NOMO-1 treated with dmso at 0.1 percent for 144 hours (cell line): Measurements from ENCODE around the gene ERICH4.
A peak's percentile ranks its signal among the peaks of the same experiment; 100 is the strongest.
"Not testable (repeated sequence)": the region's sequence is repeated elsewhere in the genome, so short reads cannot be mapped to it uniquely, and the experiment has no call there.

Experiments
- DNase-seq: peaks from one replicate; lab custom pipeline; 2025; ENCODE audit not compliant: unreplicated experiment; lab: John Stamatoyannopoulos, UW

Gene ERICH4

DNA sequence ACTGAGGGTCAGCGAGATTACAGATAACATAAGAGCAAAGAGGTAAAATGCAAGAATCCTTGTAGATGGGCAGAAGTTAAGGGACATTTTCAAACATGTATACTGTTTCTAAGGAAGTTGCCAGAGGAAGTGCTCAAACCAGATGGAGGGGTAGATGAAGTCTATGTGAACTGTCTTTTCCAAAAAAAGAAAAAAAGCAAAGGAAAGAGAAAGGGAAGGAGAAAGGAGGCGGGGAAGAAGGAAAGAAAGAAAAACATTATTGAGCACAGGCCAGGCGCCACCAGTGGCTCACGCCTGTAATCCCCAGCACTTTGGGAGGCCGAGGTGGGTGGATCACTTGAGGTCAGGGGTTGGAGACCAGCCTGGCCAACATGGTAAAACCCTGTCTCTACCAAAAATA lies 8.5 kb upstream of the ERICH4 start:
- DNase-seq = no peak

DNA sequence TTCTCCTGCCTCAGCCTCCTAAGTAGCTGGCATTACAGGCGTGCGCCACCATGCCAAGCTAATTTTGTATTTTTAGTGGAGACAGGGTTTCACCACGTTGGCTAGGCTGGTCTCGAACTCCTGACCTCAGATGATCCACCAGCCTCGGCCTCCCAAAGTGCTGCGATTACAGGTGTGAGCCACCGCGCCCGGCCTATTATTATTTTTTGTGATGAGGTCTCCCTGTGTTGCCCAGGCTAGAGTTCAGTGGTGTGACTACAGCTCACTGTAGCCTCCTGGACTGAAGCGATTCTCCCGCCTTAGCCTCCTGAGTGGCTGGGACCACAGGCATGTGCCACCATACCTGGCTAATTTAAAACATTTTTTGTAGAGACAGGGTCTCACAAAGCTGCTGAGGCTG lies 7.6 kb upstream of the ERICH4 start:
- DNase-seq = not testable (repeated sequence)

DNA sequence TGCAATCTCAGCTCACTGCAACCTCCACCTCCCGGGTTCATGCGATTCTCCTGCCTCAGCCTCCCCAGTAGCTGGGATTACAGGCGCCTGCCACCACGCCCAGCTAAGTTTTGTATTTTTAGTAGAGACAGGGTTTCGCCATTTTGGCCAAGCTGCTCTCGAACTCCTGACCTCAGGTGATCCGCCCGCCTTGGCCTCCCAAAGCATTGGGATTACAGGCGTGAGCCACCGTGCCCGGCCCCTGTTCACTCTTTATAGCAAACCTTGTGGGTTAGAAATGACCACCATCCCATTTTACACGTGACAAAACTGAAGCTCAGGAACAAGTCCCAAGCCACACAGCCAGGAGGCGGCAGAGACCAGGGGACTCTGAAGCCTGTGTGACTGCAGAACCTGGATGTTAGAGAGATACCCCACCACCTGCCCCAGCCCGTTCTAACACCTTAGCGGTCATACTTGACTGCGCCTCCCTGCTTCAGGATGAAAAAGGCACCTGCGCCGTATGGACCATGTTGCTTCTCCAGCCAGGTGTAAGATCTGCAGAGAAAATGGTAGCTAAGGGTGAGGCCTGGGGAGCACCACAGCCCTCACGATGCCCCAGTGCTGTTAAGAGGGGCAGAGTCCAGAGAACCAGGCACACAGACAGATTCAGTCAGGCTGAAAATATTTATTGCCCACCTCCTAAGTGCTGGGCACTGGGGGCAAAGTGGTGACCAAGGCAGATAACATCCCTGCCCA lies 6.9 kb upstream of the ERICH4 start:
- DNase-seq = no peak

DNA sequence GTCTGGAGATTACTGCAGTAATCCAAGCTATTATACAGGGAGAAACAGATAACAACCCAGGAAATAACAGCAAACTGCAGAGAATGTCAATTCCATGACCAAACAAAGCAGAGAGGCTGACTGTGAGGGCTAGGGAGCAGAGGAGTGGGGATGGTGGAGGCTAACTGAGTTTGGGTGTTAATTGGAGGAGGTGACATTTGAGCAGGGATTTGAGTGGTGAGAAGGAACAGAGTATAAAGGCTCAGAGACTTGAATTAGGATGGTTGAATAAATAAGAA lies 6.3 kb upstream of the ERICH4 start:
- DNase-seq = no peak

DNA sequence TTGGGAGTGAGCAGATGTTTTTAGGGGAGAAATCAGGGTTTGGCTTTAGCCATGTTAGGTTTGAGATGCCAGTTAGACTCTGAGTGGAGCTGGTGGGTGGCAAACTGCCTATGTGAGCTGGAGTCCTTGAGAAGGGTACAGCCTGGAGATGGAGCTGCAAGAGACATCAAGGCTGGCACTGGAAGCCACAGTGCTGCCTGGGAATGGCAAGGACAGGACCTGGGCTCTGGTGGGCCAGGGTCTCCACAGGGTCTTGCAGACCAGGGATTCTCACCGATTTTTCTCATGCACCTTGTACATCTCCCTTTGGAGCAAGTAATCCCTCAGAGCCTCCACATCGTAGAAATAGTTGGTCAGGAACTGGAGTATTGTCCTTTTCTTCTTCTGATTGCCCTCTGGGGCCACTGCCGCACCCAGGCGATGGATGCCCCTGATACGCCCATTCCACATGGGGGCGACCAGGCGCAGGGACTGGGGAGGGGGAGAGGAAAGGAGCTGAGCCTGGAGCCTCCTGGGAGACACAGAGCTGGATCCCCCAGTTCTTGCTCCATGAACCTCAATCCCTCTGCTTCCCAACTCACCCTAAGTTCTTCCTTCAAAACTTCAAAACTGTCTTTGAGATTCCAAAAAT lies 4.9 kb upstream of the ERICH4 start:
- DNase-seq = no peak

DNA sequence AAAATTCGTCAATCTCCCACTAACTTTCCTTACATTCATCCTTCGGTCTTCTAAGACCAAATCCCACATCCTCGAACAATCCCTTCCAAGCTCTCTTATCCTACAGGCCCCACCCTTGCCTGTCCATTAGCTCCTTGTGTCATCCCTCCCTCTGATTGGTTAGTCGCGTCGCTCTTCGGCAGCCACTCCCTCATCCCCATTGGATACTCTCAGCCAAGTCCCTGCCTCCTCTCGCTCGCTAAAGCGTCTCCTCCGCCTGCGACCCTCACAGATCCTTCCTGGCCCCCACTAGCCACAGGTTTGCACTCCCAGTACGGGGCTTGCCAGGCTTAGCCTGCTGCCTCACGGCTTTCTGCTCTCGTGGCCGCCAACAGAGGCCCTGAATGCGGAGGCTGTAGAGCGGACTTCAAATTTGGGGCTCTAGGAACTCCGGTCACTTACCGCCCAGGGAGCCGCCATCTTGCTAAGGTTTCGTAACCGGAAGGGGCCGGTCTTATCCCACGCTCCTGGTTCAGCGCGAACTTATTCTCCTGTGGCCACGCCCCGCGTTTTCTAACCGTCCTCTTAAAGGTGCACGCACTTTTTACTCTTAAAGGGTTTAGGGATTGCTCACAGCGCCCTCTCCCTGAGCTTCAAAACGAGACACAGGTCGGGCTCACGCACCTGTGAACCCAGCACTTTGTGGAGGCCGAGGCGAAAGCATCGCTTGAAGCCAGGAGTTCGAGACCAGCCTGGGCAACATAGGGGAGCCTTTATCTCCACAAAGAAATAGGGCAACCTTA lies 3.3 kb upstream of the ERICH4 start, which contains the start of gene DMAC2:
TSS of gene DMAC2 (minus strand) at position 472 of the 782 bp plus-strand sequence. CDS start at position 459, 13 bp downstream.
- peak; percentile 96 for DNase-seq

DNA sequence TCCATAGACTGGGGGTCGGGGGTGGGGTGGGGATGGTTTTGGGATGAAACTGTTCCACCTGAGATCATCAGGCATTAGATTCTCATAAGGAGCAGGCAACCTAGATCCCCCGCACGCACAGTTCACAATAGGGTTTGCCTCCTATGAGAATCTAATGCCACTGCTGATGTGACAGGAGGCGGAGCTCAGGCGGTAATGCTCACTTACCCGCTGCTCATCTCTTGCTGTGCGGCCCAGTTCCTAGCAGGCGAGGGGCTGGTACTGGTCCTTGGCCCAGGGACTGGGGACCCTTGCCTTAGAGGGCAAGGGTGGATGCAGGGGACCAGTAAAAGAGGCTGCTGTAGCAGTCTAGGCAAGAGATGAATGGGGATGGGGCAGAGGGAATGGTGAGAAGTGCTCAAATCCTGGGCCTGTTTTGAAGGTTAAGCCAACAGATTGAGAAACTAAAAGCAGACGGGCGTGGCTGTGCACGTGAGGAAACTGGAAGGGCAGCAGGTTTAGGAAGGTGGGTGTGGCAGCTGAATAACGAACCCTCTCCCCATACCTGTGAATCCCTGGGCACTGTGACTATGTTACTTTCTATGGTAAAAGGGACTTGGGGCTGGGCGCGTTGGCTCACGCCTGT lies 1.5 kb upstream of the ERICH4 start:
- no peak for DNase-seq

DNA sequence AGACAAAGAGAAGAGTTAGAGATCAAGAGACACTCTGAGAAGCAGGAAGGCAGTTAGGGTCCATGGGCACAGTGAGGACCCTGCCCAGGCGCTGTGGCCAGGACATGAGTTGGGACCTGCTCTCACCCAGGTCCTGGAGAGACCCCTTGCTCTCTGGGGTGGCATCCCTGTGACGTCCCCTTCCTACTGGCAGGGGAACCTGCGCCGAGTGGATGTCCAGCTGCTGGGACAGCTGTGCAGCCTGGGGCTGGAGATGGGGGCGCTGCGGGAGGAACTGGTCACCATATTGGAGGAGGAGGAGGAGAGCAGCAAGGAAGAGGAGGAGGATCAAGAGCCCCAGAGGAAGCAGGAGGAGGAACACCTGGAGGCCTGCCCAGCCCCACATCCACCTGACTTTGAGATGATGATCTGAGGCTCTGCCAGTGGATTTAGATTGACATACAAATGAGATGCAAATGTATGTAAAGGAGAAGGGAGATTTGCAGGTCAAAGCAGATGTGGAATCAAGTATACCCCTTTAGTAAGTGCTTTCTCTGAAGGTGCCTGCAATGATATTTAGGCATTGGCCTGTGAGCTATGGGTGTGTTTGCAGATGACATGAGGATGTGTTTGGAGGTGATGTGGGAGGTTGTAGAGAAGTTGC lies 978 bp downstream of the ERICH4 start:
- DNase-seq = no peak

DNA sequence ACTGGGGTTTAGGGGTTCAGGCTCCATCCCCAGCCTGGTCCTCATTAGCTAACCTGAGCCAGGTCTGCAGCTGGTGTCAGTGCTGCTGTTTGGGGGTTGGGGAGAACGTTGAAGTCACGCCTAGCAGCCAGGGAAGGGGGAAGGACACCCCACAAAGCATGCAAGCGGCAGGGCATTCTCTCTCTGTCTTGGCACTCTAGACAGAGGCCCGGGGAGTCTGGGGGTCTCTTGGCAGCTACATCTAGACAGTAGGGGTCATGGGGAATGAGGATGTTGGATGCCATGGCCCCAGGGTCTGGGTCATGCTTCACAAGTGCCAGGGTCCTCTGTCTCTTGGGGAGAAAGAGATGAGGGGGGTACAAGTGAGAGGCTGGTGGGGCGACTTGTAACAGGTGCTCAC lies 2.6 kb downstream of the ERICH4 start:
- DNase-seq = no peak

DNA sequence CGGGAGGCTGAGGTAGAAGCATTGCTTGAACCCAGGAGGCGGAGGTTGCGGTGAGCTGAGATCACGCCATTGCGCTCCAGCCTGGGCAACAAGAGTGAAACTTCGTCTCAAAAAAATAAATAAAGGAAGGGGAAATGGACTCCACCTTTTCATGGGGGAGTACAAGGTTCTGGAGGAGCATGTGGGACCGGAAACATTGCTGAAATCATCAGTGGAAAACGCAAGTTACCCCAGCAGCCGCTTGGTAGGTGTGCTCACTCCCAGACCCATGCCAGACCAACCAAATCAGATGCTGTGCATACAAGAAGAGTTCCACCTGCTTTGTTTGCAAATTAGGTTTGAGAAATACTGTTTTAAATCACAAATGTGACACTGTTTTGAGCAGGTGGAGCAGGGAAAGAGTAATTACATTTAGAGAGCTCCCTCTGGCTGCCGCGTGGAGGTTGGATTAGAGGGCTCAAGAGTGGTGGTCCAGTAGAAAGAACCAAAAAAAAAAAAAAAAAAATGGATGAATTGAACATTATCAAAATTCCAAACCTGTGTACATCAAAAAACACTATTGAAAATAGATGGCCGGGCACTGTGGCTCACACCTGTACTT lies 4.9 kb downstream of the ERICH4 start:
- DNase-seq = no peak

DNA sequence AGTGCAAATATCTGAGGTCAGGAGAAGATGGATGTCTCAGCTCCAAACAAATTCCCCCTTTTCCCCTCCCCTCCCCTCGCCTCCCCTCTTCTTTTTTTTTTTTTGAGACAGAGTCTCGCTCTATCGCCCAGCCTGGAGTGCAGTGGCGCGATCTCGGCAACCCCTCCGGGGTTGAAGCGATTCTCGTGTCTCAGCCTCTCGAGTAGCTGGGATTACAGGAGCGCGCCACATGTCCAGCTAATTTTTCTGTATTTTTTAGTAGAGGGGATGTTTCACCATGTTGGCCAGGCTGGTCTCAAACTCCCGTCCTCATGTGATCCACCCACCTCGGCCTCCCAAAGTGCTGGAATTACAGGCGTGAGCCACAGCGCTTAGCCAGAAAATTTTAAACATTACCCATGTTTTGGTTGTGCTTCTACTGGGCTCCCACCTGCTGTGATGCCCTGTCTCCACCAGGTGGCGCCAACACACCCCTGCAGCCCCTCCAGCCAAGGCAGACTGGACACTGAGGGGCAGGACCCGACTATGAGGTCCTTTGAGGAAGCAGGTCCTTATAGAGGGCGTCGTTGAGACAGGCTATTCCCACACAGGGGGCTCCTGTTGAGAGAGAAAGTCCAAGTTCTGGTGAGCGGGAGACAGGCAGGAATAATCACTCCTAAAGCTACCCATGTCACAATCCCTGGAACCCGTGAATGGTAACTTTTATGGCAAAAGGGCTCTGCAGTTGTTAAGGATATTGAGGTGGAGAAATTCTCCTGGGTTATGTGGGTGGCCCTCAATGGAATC lies 6.3 kb downstream of the ERICH4 start:
- peak; percentile 58 for DNase-seq

DNA sequence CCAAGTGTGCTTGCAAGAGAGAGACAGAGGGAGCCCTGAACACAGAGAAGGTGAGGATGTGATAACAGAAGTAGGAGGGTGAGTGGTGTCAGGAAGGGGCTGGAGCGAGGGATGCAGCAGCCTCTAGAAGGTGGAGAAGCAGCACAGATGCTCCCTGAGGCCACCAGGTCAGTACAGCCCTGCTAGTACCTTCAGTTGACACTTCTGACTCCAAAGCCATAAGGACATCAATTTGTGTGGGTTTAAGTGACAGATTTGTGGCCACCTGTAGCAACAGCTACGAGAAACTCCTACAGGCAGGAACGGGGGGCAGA lies 6.9 kb downstream of the ERICH4 start:
- DNase-seq = no peak

DNA sequence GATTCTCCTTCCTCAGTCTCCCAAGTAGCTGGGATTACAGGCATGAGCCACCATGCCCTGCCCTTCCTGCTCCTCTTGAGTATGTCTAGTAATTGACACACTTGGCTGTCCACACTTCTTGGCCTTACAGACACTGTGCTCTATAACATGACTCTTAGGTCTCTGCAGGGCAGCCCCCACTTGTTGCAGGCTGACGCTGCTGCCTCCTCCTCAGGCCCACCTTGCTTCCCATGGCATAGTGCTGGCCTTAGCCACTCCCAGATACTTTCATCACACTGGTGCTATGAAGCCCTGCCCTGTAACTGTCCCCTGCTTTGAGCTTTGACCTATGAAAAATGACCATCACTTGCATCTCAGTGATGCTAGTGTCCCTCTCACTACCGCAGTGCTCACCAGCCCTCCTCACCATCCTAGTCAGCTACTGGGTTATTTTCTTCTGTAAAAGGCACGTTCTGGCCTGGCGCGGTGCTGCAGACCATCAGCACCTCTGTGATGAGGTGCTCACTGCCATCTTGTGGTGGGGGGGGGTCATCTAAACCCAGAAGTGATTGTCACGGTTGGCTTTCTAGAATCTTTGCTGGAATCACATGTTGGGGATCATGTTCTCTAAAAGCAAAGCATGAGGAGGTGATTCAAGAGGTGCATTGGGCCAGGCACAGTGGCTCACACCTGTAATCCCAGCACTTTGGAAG lies 9.8 kb downstream of the ERICH4 start:
- DNase-seq = no peak

DNA sequence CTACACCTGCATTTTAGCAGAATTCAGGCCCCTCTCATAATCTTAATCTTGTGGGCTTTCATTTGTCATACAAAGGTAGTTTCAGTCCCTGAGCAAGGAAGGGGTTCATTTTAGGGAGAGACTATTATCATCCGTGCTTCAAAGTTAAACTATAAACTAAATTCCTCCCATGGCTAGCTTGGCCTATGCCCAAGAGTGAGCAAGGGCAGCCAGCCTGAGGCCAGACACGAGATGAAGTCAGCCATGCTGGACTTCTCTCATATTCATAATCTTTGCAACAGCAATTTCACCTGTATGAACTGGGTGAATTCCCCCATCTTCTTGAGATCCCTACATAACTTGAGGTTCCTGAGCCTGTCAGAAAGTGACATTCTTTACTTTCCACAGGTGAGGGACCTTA lies 13.0 kb downstream of the ERICH4 start:
- DNase-seq = no peak

DNA sequence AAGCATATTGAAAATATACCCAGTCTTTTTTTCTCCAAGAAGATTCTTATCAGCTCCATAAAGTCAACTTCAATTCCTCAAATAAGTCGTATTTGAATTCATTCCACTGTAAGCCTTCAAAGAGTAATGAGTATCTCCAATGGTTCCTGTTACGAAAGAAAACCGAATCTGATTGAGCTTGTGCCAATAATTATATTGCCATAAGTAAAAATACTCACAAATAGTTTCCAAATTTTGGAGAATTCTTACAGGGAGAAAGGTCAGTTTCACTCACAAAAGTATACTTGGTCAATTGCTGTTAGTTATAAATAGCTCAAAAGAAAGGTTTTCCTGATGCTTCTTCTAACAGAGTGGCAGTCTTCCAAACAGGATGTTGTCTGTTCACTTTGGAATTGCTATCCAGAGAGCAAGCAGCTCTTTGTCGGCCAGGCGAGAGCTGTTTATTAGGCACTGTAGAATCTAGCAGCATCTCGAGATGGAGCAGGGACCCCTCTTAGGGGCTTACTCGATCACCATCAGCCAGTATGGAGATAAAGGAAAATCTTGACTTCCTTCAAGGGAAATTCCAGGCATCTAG lies 13.5 kb downstream of the ERICH4 start:
- no peak for DNase-seq

DNA sequence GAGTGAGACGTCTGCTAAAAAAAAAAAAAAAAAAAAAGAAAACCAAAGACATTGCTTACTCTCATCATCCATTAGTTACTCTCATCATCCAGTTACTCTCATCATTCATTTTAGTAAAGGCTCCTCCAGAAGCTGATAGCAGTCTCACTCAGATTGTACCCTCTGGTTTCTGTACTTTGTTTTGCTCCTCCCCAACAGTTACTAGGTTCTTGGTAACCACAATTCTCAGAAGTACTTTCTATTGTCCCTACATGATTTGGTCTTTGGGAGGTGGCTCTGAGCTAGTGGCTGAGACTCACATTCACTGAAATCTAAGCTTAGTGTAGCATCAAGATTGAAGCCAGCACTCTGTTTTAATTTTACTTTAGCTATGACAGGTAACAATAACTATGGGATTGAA lies 14.3 kb downstream of the ERICH4 start:
- DNase-seq = no peak

DNA sequence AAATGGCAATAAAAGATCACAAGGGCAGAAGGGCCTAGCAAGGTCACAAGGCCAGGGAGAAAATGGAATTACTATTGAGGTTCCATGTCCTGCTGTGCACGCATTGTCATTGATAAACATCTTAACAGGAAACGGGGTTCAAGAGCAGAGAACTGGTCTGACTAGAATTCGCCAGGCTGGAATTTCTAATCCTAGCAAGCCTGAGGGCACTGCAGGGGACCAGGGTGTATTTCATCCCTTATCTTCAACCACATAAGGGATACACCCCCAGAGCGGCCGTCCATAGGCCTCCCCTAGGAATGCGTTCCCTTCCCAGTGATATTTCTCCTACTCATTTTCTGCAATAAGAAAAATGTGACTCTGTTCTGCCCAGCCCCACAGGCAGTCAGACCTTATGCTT lies 19.5 kb downstream of the ERICH4 start:
- DNase-seq = no peak

DNA sequence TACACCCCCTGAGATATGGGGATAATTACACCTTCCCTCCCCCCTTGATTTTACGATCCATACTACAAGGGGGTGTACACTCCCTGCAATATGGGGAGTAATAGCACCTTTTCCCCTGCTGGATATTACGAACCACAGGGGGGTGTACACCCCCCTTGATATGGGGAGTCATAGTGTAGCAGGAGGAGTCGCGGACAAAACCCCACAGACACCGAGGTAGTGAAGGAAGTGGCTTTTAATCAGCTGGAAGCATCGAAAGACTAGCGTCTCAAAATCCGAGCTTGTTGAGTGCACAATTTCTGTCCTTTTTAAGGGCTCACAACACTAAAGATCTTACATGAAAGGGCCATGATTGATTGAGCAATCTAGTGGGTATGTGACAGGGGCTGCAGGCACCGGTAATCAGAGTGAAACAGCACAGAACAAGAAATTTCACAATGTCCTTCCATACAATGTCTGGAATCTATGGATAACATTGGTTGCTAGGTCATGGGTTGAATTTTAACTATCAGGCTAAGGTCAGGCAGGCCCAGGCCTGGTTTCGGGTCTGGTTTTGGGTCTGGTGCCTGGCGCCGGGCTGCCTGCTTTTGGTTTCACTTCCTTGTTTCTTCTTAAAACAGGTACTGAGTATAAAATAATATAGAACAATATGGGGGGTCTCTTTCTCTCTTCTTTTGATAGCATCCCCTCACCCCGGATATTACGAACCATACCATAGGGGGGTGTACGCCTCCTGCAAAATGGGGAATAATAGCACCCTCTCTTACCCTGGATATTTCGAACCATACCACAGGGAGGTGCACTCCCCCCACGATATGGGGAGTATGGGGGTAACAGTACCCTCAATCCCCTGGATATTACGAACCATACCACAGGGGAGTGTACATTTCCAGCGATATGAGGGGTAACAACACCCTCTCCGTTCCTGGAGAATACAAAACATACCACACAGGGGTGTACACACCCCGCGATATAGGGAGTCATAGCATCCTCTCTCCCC lies 20.6 kb downstream of the ERICH4 start:
- DNase-seq = peak; percentile 19
